ENCODE data around the gene GGA1. TPM values are rescaled to one million over a fixed set of nuclear protein-coding genes. Genes with fewer than 3 reads are reported as not detected.
A peak's percentile ranks its signal among the peaks of the same experiment; 100 is the strongest.

GGA1 gene
- total and polyA plus RNA-seq, 10 of the 15 experiments (the other 5 are each of a cell fraction or from before 2014, with no cell fraction given): 1.4 to 79.4 (median 44.4) TPM

DNA sequence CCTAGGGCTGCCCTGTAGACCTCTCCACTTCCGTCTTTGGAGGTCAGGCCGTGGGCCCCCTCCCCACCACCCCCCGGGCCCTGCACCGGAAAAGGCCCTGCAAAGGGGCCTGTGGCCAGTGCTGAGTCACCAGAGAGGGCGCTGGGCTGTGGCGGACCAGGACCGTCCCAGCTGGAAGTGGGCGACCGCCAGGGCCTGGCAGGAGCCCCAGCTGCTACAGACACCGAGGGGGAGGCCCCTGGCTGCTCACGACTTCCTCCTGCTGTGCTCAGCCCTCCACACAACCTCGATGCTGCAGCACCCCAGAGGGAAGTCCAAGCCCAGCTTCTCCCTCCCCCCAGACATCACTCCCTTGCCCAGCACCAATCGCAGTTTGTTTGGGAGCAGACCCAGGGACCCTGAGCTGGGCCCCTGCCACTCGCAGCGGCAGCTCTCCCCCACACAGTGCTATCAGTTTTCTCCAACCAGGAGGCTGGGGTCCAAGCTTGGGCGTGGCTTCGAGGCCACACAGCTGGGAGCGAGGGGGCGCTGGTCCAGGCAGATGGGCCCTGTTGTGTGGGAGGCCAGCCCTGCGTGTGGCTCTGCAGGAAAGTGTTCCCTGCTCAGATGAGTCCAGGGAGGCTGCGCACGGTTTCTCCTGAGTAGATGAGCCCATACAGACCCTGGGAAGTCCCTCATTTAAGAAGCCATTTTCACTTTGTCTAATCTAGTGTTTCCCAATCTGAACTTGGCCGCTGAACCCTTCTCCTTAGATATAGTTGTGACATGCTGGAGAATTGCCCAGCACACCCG is 25.2 kb downstream of the GGA1 start (continued):
- TF ChIP-seq ZBTB33 (IDR thresholded peaks at IDR 0.05) (no peak), CREB1 (IDR thresholded peaks at IDR 0.05; ENCODE audit: low read depth) (no peak), SREBF2 (IDR thresholded peaks at IDR 0.05; ENCODE audit: low read length) (no peak), ZNF384 (IDR thresholded peaks at IDR 0.05; ENCODE audit: borderline replicate concordance, low read depth, low read length) (no peak), GABPA (IDR thresholded peaks at IDR 0.05; ENCODE audit: low read depth) (no peak), FOXM1 (IDR thresholded peaks at IDR 0.05; ENCODE audit: low read depth, low read length) (no peak), CHD1 (IDR thresholded peaks at IDR 0.05; ENCODE audit: low read depth, low read length) (0 out of 2 replicates have a peak, but pooled peaks have one; percentile 27), SUZ12 (IDR thresholded peaks at IDR 0.05; ENCODE audit: unreplicated experiment) (no peak), ATF3 (IDR thresholded peaks at IDR 0.05; ENCODE audit: borderline replicate concordance, extremely low read depth, low read depth, low read length) (no peak), SUPT20H (IDR thresholded peaks at IDR 0.05; ENCODE audit: borderline replicate concordance, control insufficient read depth, low read depth, low read length) (no peak), DPF2 (IDR thresholded peaks at IDR 0.05) (peak; percentile 92), STAT3 (IDR thresholded peaks at IDR 0.05; ENCODE audit: low read depth, low read length) (no peak), HDAC2 (IDR thresholded peaks at IDR 0.05) (no peak), MXI1 (IDR thresholded peaks at IDR 0.05; ENCODE audit: low read depth, low read length) (peak; percentile 35; the same call in 1 of the 2 replicates), HCFC1 (IDR thresholded peaks at IDR 0.05; ENCODE audit: low read length) (no peak), CBX5 (IDR thresholded peaks at IDR 0.05; ENCODE audit: low read depth) (no peak)
- TF ChIP-seq, protein P1, sequence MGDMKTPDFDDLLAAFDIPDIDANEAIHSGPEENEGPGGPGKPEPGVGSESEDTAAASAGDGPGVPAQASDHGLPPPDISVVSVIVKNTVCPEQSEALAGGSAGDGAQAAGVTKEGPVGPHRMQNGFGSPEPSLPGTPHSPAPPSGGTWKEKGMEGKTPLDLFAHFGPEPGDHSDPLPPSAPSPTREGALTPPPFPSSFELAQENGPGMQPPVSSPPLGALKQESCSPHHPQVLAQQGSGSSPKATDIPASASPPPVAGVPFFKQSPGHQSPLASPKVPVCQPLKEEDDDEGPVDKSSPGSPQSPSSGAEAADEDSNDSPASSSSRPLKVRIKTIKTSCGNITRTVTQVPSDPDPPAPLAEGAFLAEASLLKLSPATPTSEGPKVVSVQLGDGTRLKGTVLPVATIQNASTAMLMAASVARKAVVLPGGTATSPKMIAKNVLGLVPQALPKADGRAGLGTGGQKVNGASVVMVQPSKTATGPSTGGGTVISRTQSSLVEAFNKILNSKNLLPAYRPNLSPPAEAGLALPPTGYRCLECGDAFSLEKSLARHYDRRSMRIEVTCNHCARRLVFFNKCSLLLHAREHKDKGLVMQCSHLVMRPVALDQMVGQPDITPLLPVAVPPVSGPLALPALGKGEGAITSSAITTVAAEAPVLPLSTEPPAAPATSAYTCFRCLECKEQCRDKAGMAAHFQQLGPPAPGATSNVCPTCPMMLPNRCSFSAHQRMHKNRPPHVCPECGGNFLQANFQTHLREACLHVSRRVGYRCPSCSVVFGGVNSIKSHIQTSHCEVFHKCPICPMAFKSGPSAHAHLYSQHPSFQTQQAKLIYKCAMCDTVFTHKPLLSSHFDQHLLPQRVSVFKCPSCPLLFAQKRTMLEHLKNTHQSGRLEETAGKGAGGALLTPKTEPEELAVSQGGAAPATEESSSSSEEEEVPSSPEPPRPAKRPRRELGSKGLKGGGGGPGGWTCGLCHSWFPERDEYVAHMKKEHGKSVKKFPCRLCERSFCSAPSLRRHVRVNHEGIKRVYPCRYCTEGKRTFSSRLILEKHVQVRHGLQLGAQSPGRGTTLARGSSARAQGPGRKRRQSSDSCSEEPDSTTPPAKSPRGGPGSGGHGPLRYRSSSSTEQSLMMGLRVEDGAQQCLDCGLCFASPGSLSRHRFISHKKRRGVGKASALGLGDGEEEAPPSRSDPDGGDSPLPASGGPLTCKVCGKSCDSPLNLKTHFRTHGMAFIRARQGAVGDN (IDR thresholded peaks at IDR 0.05): 0 out of 2 replicates have a peak, but pooled peaks have one; percentile 40
- TF ChIP-seq, protein P2, sequence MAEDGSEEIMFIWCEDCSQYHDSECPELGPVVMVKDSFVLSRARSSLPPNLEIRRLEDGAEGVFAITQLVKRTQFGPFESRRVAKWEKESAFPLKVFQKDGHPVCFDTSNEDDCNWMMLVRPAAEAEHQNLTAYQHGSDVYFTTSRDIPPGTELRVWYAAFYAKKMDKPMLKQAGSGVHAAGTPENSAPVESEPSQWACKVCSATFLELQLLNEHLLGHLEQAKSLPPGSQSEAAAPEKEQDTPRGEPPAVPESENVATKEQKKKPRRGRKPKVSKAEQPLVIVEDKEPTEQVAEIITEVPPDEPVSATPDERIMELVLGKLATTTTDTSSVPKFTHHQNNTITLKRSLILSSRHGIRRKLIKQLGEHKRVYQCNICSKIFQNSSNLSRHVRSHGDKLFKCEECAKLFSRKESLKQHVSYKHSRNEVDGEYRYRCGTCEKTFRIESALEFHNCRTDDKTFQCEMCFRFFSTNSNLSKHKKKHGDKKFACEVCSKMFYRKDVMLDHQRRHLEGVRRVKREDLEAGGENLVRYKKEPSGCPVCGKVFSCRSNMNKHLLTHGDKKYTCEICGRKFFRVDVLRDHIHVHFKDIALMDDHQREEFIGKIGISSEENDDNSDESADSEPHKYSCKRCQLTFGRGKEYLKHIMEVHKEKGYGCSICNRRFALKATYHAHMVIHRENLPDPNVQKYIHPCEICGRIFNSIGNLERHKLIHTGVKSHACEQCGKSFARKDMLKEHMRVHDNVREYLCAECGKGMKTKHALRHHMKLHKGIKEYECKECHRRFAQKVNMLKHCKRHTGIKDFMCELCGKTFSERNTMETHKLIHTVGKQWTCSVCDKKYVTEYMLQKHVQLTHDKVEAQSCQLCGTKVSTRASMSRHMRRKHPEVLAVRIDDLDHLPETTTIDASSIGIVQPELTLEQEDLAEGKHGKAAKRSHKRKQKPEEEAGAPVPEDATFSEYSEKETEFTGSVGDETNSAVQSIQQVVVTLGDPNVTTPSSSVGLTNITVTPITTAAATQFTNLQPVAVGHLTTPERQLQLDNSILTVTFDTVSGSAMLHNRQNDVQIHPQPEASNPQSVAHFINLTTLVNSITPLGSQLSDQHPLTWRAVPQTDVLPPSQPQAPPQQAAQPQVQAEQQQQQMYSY (CRISPR knock-in tag; IDR thresholded peaks at IDR 0.05): no peak
- TF ChIP-seq, protein P3, sequence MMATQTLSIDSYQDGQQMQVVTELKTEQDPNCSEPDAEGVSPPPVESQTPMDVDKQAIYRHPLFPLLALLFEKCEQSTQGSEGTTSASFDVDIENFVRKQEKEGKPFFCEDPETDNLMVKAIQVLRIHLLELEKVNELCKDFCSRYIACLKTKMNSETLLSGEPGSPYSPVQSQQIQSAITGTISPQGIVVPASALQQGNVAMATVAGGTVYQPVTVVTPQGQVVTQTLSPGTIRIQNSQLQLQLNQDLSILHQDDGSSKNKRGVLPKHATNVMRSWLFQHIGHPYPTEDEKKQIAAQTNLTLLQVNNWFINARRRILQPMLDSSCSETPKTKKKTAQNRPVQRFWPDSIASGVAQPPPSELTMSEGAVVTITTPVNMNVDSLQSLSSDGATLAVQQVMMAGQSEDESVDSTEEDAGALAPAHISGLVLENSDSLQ (IDR thresholded peaks at IDR 0.05): 0 out of 2 replicates have a peak, but pooled peaks have one; percentile 23

All from GM12878 (cell line).